Esophagus squamous epithelium (tissue), 4 donors: ENCODE results near the gene ASXL1.

Experiments used
- POLR2A ChIP-seq, 4 donors: fragments of 450-650 bp; IDR thresholded peaks; one replicate each; pipeline ENCODE4 v1.6.1; 2017; ENCODE audit warnings: antibody characterized with exemption in 4 of 4, mild to moderate bottlenecking in 4 of 4, moderate library complexity in 3 of 4
- TF ChIP-seq, protein P1 (sequence below), 6 experiments: fragments of 450-650 bp in 4 of 6; fragments of 200-600 bp in 2 of 6; sonication (generic) in 2 of 6; IDR thresholded peaks; one replicate each; pipeline ENCODE4 v1.5.1; 2016 to 2019; ENCODE audit warnings: antibody characterized with exemption in 6 of 6, mild to moderate bottlenecking in 4 of 6, moderate library complexity in 4 of 6

DNA sequence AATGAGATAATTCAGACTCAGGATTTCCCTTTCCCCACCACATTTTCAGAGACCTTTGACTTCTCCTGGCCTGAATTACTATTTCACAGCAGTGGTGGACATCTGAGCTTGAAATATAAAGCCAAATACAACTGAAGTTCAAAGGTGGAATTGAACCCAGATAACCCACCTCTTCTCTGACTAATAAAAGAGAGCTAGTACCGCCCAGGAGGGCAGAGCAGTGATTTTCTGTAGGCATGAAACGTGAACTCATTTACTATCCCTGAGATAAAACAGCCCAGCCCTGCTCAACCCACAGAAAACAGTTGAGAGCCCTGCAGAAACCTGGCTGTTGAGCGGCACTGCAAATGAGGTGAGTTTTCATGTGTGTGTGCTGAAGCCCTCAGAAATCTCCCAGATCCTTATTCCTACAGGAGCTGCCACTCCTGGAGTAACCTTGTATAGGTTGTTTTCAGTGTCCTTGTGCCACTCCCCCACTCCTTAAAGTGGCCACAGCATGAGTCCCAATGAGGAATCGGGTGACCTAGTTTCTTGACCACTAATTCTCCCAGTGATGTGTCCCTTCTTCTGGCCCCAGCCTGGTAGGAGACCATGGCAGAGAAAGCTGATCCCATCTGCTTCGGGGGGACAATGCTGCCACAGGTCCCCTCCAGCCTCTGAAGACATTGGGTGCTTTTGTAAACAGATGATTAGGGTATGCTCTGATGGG lies 127.8 kb downstream of the ASXL1 start:
- TF ChIP-seq, protein P1, sequence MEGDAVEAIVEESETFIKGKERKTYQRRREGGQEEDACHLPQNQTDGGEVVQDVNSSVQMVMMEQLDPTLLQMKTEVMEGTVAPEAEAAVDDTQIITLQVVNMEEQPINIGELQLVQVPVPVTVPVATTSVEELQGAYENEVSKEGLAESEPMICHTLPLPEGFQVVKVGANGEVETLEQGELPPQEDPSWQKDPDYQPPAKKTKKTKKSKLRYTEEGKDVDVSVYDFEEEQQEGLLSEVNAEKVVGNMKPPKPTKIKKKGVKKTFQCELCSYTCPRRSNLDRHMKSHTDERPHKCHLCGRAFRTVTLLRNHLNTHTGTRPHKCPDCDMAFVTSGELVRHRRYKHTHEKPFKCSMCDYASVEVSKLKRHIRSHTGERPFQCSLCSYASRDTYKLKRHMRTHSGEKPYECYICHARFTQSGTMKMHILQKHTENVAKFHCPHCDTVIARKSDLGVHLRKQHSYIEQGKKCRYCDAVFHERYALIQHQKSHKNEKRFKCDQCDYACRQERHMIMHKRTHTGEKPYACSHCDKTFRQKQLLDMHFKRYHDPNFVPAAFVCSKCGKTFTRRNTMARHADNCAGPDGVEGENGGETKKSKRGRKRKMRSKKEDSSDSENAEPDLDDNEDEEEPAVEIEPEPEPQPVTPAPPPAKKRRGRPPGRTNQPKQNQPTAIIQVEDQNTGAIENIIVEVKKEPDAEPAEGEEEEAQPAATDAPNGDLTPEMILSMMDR (IDR thresholded peaks at IDR 0.05), result no peak
- TF ChIP-seq POLR2A (IDR thresholded peaks at IDR 0.05), result no peak
